Keratinocyte (primary cell): Measurements from ENCODE around the gene ORM2. TPM values are rescaled to one million over a fixed set of nuclear protein-coding genes. Genes with fewer than 3 reads are reported as not detected.
"Not testable (repeated sequence)": the region's sequence is repeated elsewhere in the genome, so short reads cannot be mapped to it uniquely, and the experiment has no call there.

Experiments used
- DNase-seq: peaks from one replicate; pipeline ENCODE4 v3.0.0-alpha.2; 2011; ENCODE audit warnings: low read depth, missing footprints, low spot score
- FAIRE-seq: peaks from 2 replicates; lab custom pipeline; 2011; peaks lifted over from hg19 to GRCh38; lab: Jason Lieb, UNC
- H2AFZ ChIP-seq: 2 replicates; pipeline ENCODE4 v1.6.0; 2012; ENCODE audit warnings: low read length, control low read depth, inconsistent platforms; ENCODE audit not compliant: control insufficient read depth
- H3K27ac ChIP-seq: 2 replicates; pipeline ENCODE4 v1.5.1; 2011; ENCODE audit warnings: low read length; ENCODE audit not compliant: control insufficient read depth, insufficient read depth
- H3K27me3 ChIP-seq: 3 replicates; pipeline ENCODE4 v1.6.0; 2011; ENCODE audit warnings: low read length; ENCODE audit not compliant: control insufficient read depth, insufficient read depth; ENCODE audit errors: extremely low read depth
- H3K36me3 ChIP-seq, 2 experiments: 2 replicates in 1 of 2; 3 replicates in 1 of 2; pipeline ENCODE4 v1.5.1; 2011; ENCODE audit warnings: low read length in 2 of 2, mild to moderate bottlenecking in 1 of 2; ENCODE audit not compliant: control insufficient read depth in 2 of 2, insufficient read depth in 2 of 2; ENCODE audit errors: extremely low read depth in 1 of 2
- H3K4me1 ChIP-seq: 3 replicates; pipeline ENCODE4 v1.5.1; 2011; ENCODE audit warnings: low read length; ENCODE audit not compliant: control insufficient read depth, insufficient read depth; ENCODE audit errors: extremely low read depth
- H3K4me2 ChIP-seq: 3 replicates; pipeline ENCODE4 v1.6.0; 2011; ENCODE audit warnings: low read depth, low read length; ENCODE audit not compliant: control insufficient read depth, insufficient read depth; ENCODE audit errors: extremely low read depth
- H3K4me3 ChIP-seq, 3 experiments: fragments of 200-600 bp in 1 of 3; sonication (generic) in 1 of 3; 2 replicates in 2 of 3; 3 replicates in 1 of 3; pipeline ENCODE4 v1.5.1; 2011 to 2016; ENCODE audit warnings: low read length in 3 of 3, mild to moderate bottlenecking in 3 of 3, control low read depth in 2 of 3, inconsistent platforms in 1 of 3, low read depth in 1 of 3, mixed read lengths in 1 of 3, mixed run types in 1 of 3, moderate library complexity in 1 of 3; ENCODE audit not compliant: control insufficient read depth in 2 of 3, insufficient read depth in 2 of 3; ENCODE audit errors: extremely low read depth in 1 of 3
- H3K79me2 ChIP-seq: 2 replicates; pipeline ENCODE4 v1.6.0; 2012; ENCODE audit warnings: low read length; ENCODE audit not compliant: control insufficient read depth, insufficient read depth
- H3K9ac ChIP-seq: 3 replicates; pipeline ENCODE4 v1.6.0; 2011; ENCODE audit warnings: low read length; ENCODE audit not compliant: control insufficient read depth, insufficient read depth; ENCODE audit errors: extremely low read depth
- H3K9me1 ChIP-seq: 3 replicates; pipeline ENCODE4 v1.6.0; 2011; ENCODE audit warnings: low read length; ENCODE audit not compliant: control insufficient read depth, insufficient read depth; ENCODE audit errors: extremely low read depth
- H3K9me3 ChIP-seq: 2 replicates; pipeline ENCODE4 v1.5.1; 2012; ENCODE audit warnings: low read depth, low read length; ENCODE audit not compliant: control insufficient read depth
- H4K20me1 ChIP-seq: 3 replicates; pipeline ENCODE4 v1.6.0; 2011; ENCODE audit warnings: low read length; ENCODE audit not compliant: control insufficient read depth, insufficient read depth; ENCODE audit errors: extremely low read depth
- CTCF ChIP-seq, 3 experiments: IDR thresholded peaks in 1 of 3; conservative IDR thresholded peaks in 1 of 3; optimal IDR thresholded peaks in 1 of 3; 2 replicates in 2 of 3; 3 replicates in 1 of 3; pipeline versions ENCODE3 to v1.5.1; 2011; ENCODE audit warnings: low read length in 3 of 3, mild to moderate bottlenecking in 3 of 3, moderate library complexity in 2 of 3, control low read depth in 1 of 3, inconsistent platforms in 1 of 3; ENCODE audit not compliant: insufficient read depth in 2 of 3; ENCODE audit errors: extremely low read depth in 1 of 3
- EZH2 ChIP-seq: IDR thresholded peaks from one replicate; pipeline ENCODE4 v1.6.1; 2012; ENCODE audit warnings: inconsistent platforms, mild to moderate bottlenecking, low read length, moderate library complexity
- dilution Hi-C: fragments of 300-500 bp; cut with MboI; formaldehyde crosslinking; loops from one replicate; pipeline ENCODE4 v1.7.0; 2020; ENCODE audit warnings: low sequenced_read_pairs; ENCODE audit not compliant: extremely low pct_ligation_motif_present
- polyA plus RNA-seq, 5 experiments: library from polyadenylated mRNA; depleted of rRNA in 3 of 5; stranded (reverse) in 3 of 5; stranded (forward) in 1 of 5; unstranded in 1 of 5; fragments of >200 nt; gene quantifications; 1 replicate in 1 of 5; 2 replicates in 3 of 5; 3 replicates in 1 of 5; pipeline versions ENCODE4 v1.2.1 to v1.2.3, GENCODE V29; 2011 to 2012; ENCODE audit warnings: missing spikeins in 2 of 5, low read depth in 1 of 5, low replicate concordance in 1 of 5

Gene ORM2
- polyA plus RNA-seq, 1 donor (not counting 4 experiments of a cell fraction or from before 2014, with no cell fraction given), result not detected

- TF ChIP-seq CTCF (optimal IDR thresholded peaks at IDR 0.05 in 1 of 3, IDR thresholded peaks at IDR 0.05 in 1 of 3, conservative IDR thresholded peaks at IDR 0.05 in 1 of 3; ENCODE audit: extremely low read depth in 1 of 3, insufficient read depth in 2 of 3, low read length in 3 of 3), result no peak
- TF ChIP-seq EZH2, result no peak
Observed at GRCh38 chr9:114319147-114319546, 10.5 kb upstream of the ORM2 start.

GRCh38 chr9:114320710-114321109, 9.0 kb upstream of the ORM2 start:
- H2AFZ ChIP-seq, H3K36me3 ChIP-seq, H4K20me1 ChIP-seq, H3K4me2 ChIP-seq, H3K4me3 ChIP-seq, dilution Hi-C loops, H3K9me3 ChIP-seq, H3K9me1 ChIP-seq, H3K4me1 ChIP-seq, H3K9ac ChIP-seq, H3K79me2 ChIP-seq, FAIRE-seq, H3K27me3 ChIP-seq, H3K27ac ChIP-seq: not testable (repeated sequence)
- DNase-seq, result peak; percentile 25

More at GRCh38 chr9:114319147-114319546, 10.5 kb upstream of the ORM2 start:
- peaks cover 4% of the 10 kb centered on the region for H3K4me1 ChIP-seq
- H3K4me2 ChIP-seq, result no peak overlapping the region
- no peak overlapping the region for H2AFZ ChIP-seq
- H3K27ac ChIP-seq, result no peak overlapping the region
- no peaks in the 10 kb centered on the region for H4K20me1 ChIP-seq
- H3K4me3 ChIP-seq, result no peak overlapping the region
- H3K9me3 ChIP-seq, result peaks cover 4% of the 10 kb centered on the region
- dilution Hi-C loops, result no loop called here
- FAIRE-seq (no peak), DNase-seq (no peak)
- H3K36me3 ChIP-seq, result no peaks in the 10 kb centered on the region
- H3K79me2 ChIP-seq, result no peaks in the 10 kb centered on the region
- H3K9me1 ChIP-seq, result no peaks in the 10 kb centered on the region
- H3K27me3 ChIP-seq, result no peaks in the 10 kb centered on the region
- H3K9ac ChIP-seq, result no peak overlapping the region

- DNase-seq (no peak), FAIRE-seq (no peak)
- dilution Hi-C loops, result no loop called here
Observed at GRCh38 chr9:114321759-114322158, 7.9 kb upstream of the ORM2 start.

More at GRCh38 chr9:114321759-114322158, 7.9 kb upstream of the ORM2 start:
- Histone ChIP-seq H4K20me1 (no peaks in the 10 kb centered on the region), H3K27me3 (no peaks in the 10 kb centered on the region), H3K4me3 (no peak overlapping the region), H2AFZ (no peak overlapping the region), H3K79me2 (no peaks in the 10 kb centered on the region), H3K36me3 (no peaks in the 10 kb centered on the region), H3K9me1 (no peaks in the 10 kb centered on the region), H3K4me1 (peaks cover 4% of the 10 kb centered on the region), H3K9me3 (no peaks in the 10 kb centered on the region), H3K27ac (no peak overlapping the region), H3K4me2 (no peak overlapping the region), H3K9ac (no peak overlapping the region)
- TF ChIP-seq CTCF (optimal IDR thresholded peaks at IDR 0.05 in 1 of 3, IDR thresholded peaks at IDR 0.05 in 1 of 3, conservative IDR thresholded peaks at IDR 0.05 in 1 of 3; ENCODE audit: extremely low read depth in 1 of 3, insufficient read depth in 2 of 3, low read length in 3 of 3) (no peak), EZH2 (no peak)
